DOHH2 (cell line): ENCODE data around the gene COL23A1.
A peak's percentile ranks its signal among the peaks of the same experiment; 100 is the strongest.
"Not testable (repeated sequence)": the region's sequence is repeated elsewhere in the genome, so short reads cannot be mapped to it uniquely, and the experiment has no call there.

Experiments used
- H3F3A ChIP-seq: fragments of 200-600 bp; sonication (generic), shearing (Covaris generic); 2 replicates; pipeline ENCODE4 v1.6.0; 2016; ENCODE audit warnings: antibody characterized with exemption, mild to moderate bottlenecking; ENCODE audit not compliant: control insufficient read depth, insufficient read depth
- H3K27ac ChIP-seq: fragments of 200-600 bp; sonication (generic); 2 replicates; pipeline ENCODE4 v1.5.1; 2014; ENCODE audit warnings: low read depth, mild to moderate bottlenecking, low read length, moderate library complexity
- H3K27me3 ChIP-seq: fragments of 200-600 bp; sonication (generic); 2 replicates; pipeline ENCODE4 v1.6.1; 2014; ENCODE audit warnings: mild to moderate bottlenecking, low read length, mixed read lengths; ENCODE audit not compliant: control insufficient read depth
- H3K36me3 ChIP-seq: fragments of 200-600 bp; sonication (generic); 2 replicates; pipeline ENCODE4 v1.6.1; 2014; ENCODE audit warnings: mild to moderate bottlenecking, low read length, moderate library complexity, mixed read lengths; ENCODE audit not compliant: control insufficient read depth
- H3K4me1 ChIP-seq: fragments of 200-600 bp; sonication (generic); 2 replicates; pipeline ENCODE4 v1.6.1; 2014; ENCODE audit warnings: mild to moderate bottlenecking, low read length, mixed read lengths; ENCODE audit not compliant: control insufficient read depth
- H3K4me2 ChIP-seq: fragments of 200-600 bp; sonication (generic); 2 replicates; pipeline ENCODE4 v1.6.0; 2014; ENCODE audit warnings: mild to moderate bottlenecking, low read length, moderate library complexity
- H3K4me3 ChIP-seq: fragments of 200-600 bp; sonication (generic); 2 replicates; pipeline ENCODE4 v1.5.1; 2014; ENCODE audit warnings: mild to moderate bottlenecking, low read length, mixed read lengths
- H3K79me2 ChIP-seq: fragments of 200-600 bp; sonication (generic); 2 replicates; pipeline ENCODE4 v1.6.1; 2014; ENCODE audit warnings: mild to moderate bottlenecking, low read length, mixed read lengths; ENCODE audit not compliant: control insufficient read depth
- H3K9me2 ChIP-seq: fragments of 200-600 bp; sonication (generic); replicated peaks from 2 replicates; pipeline ENCODE4 v1.6.1; 2014; ENCODE audit warnings: mild to moderate bottlenecking, low read length, mixed read lengths; ENCODE audit not compliant: control insufficient read depth
- H3K9me3 ChIP-seq: fragments of 200-600 bp; sonication (generic); 2 replicates; pipeline ENCODE4 v1.6.1; 2014; ENCODE audit warnings: antibody characterized with exemption, low read length, mixed read lengths; ENCODE audit not compliant: control insufficient read depth, insufficient read depth
- H4K20me1 ChIP-seq: fragments of 200-600 bp; sonication (generic); 2 replicates; pipeline ENCODE4 v1.6.0; 2014; ENCODE audit warnings: low read depth, mild to moderate bottlenecking, antibody characterized with exemption, low read length, moderate library complexity; ENCODE audit not compliant: control insufficient read depth, insufficient read depth
- EZH2phosphoT487 ChIP-seq: fragments of 200-600 bp; sonication (generic); IDR thresholded peaks from 2 replicates; pipeline ENCODE4 v1.6.1; 2017; ENCODE audit warnings: borderline replicate concordance, mild to moderate bottlenecking, antibody characterized with exemption, low read length, moderate library complexity, mixed read lengths
- TF ChIP-seq, protein P1 (sequence below): fragments of 200-600 bp; sonication (generic); IDR thresholded peaks from one replicate; pipeline ENCODE4 v1.5.1; 2014; ENCODE audit warnings: antibody characterized with exemption, mild to moderate bottlenecking, low read depth, low read length; ENCODE audit not compliant: poor library complexity, severe bottlenecking

The COL23A1 gene

DNA sequence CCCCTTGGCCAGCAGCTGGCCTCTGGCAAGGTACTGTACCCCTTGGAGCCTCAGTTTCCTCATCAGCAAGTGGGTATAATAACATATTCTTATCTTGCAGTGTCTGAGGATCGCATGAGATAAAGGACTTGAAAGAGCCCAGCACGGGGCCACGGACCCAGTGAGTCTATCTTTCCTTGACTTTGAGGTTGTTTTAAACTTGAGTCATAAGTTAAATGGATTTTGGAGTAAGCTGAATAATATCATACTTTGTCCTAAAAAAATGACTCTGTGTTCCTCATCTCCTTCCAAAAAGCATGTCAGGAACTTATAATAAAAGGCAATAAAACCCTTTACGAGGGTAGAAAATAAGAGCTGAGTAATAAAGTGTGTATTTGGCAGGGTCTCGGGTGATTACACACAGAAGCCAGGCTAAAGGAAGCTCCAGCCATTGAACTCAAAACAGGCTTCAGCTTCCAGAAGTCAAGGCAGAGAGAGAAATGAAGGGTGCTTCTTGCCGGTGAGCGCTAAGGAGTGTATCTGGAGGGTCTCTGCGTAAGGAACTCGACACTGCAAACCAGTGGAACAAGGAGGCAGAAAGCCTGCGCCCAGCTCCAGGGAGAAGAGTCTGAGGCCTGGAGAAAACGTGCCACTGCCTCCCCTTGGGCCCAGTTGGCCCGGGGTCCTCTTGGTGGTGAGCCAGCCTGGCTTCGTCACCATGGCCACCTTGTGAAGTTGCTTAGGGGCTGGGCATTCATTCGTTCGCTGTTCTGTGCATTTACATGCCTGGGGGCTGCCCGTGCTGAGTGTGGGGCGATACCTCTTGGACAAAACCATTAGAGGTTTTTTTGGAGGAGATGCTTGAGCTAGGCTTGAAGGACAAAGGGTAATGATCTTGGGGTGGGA lies 285.2 kb downstream of the COL23A1 start:
- peaks cover 3% of the 10 kb centered on the region; the same call in 1 of the 2 replicates for H3K9me3 ChIP-seq
- H3K4me2 ChIP-seq, result no peak overlapping the region
- no peaks in the 10 kb centered on the region for H3K9me2 ChIP-seq
- no peaks in the 10 kb centered on the region for H3K27me3 ChIP-seq
- peaks cover 17% of the 10 kb centered on the region for H3F3A ChIP-seq
- no peak overlapping the region for H3K27ac ChIP-seq
- H3K4me1 ChIP-seq, result peaks cover 35% of the 10 kb centered on the region
- TF ChIP-seq EZH2phosphoT487, result no peak
- TF ChIP-seq, protein P1, sequence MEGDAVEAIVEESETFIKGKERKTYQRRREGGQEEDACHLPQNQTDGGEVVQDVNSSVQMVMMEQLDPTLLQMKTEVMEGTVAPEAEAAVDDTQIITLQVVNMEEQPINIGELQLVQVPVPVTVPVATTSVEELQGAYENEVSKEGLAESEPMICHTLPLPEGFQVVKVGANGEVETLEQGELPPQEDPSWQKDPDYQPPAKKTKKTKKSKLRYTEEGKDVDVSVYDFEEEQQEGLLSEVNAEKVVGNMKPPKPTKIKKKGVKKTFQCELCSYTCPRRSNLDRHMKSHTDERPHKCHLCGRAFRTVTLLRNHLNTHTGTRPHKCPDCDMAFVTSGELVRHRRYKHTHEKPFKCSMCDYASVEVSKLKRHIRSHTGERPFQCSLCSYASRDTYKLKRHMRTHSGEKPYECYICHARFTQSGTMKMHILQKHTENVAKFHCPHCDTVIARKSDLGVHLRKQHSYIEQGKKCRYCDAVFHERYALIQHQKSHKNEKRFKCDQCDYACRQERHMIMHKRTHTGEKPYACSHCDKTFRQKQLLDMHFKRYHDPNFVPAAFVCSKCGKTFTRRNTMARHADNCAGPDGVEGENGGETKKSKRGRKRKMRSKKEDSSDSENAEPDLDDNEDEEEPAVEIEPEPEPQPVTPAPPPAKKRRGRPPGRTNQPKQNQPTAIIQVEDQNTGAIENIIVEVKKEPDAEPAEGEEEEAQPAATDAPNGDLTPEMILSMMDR, result no peak
- H3K36me3 ChIP-seq, result no peaks in the 10 kb centered on the region
- H3K79me2 ChIP-seq, result no peaks in the 10 kb centered on the region
- no peak overlapping the region for H3K4me3 ChIP-seq
- H4K20me1 ChIP-seq, result no peaks in the 10 kb centered on the region

DNA sequence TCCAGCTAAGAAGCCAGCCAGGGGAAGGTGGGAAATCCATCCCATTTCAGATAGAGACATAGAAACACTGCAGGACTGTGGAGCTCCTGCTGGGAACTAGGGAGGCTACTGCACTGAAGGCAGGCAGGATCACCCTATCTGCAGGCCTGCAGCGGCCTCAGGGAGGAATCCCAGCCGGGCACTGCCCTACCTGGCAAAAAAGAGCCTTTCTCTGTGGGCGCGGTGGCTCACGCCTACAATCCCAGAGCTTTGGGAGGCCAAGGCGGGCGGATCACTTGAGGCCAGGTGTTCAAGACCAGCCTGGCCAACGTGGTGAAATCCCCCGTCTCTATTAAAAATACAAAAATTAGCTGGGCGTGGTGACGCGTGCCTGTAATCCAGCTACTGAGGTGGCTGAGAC lies 286.2 kb downstream of the COL23A1 start:
- Histone ChIP-seq H3K9me3 (peaks cover 3% of the 10 kb centered on the region; the same call in 1 of the 2 replicates), H3K27me3 (no peaks in the 10 kb centered on the region), H3K36me3 (no peaks in the 10 kb centered on the region), H3K4me2 (no peak overlapping the region), H4K20me1 (no peaks in the 10 kb centered on the region), H3F3A (peaks cover 21% of the 10 kb centered on the region), H3K9me2 (no peaks in the 10 kb centered on the region), H3K4me1 (peaks cover 35% of the 10 kb centered on the region), H3K4me3 (no peak overlapping the region), H3K27ac (no peak overlapping the region), H3K79me2 (no peaks in the 10 kb centered on the region)
- TF ChIP-seq, protein P1, result no peak
- TF ChIP-seq EZH2phosphoT487, result no peak

DNA sequence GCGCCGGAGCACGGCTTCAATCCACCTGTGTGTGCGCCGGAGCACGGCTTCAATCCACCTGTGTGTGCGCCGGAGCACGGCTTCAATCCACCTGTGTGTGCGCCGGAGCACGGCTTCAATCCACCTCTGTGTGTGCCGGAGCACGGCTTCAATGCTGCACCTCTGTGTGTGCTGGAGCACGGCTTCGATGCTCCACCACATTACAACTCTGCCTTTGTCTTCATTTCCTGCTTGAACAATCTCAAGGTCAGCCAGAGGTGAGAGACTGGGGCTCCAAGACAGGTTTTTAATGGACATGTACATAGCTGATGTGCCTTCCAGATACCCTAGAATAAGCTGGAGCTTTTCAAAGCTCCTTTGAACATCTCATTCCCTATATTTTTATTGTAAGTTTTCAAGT lies 287.9 kb downstream of the COL23A1 start:
- H3K27me3 ChIP-seq, H3K36me3 ChIP-seq, H3K9me3 ChIP-seq, H3K9me2 ChIP-seq, H3K79me2 ChIP-seq, H4K20me1 ChIP-seq: not testable (repeated sequence)
- peak overlapping the region; percentile 78 for H3K27ac ChIP-seq
- peak overlapping the region; percentile 37 for H3K4me3 ChIP-seq
- peak overlapping the region; percentile 43 for H3K4me2 ChIP-seq
- peaks cover 35% of the 10 kb centered on the region for H3K4me1 ChIP-seq
- H3F3A ChIP-seq, result peaks cover 22% of the 10 kb centered on the region

DNA sequence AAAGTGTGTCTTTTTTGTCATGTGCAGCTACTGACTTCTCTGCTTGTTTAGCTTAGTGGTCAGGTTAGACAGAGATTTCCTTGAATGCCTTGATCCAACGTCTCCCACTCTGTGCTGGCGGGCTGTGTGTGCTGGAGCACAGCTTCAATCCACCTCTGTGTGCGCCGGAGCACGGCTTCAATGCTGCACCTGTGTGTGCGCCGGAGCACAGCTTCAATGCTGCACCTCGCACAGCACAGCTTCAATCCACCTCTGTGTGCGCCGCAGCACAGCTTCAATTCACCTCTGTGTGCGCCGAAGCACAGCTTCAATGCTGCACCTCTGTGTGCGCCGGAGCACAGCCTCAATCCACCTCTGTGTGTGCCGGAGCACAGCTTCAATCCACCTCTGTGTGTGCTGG lies 288.6 kb downstream of the COL23A1 start:
- peak overlapping the region; percentile 43 for H3K4me2 ChIP-seq
- no peaks in the 10 kb centered on the region for H3K36me3 ChIP-seq
- H3K27me3 ChIP-seq, result no peaks in the 10 kb centered on the region
- peaks cover 3% of the 10 kb centered on the region; the same call in 1 of the 2 replicates for H3K9me3 ChIP-seq
- H3K4me1 ChIP-seq, result peaks cover 35% of the 10 kb centered on the region
- H3K9me2 ChIP-seq, result no peaks in the 10 kb centered on the region
- no peak for TF ChIP-seq EZH2phosphoT487
- TF ChIP-seq, protein P1, result no peak
- H3K4me3 ChIP-seq, result peak overlapping the region; percentile 37
- no peaks in the 10 kb centered on the region for H3K79me2 ChIP-seq
- H4K20me1 ChIP-seq, result no peaks in the 10 kb centered on the region
- peaks cover 22% of the 10 kb centered on the region for H3F3A ChIP-seq
- H3K27ac ChIP-seq, result peak overlapping the region; percentile 78
